NT2/D1 (cell line): Measurements from ENCODE around the gene UGGT1.

Experiments
- YY1 ChIP-seq: IDR thresholded peaks from 2 replicates; pipeline ENCODE4 v1.6.1; 2011; ENCODE audit not compliant: insufficient read length, insufficient read depth
- ZNF274 ChIP-seq: IDR thresholded peaks from 2 replicates; pipeline ENCODE4 v1.6.1; 2011; ENCODE audit warnings: mild to moderate bottlenecking, low read depth, low read length

DNA sequence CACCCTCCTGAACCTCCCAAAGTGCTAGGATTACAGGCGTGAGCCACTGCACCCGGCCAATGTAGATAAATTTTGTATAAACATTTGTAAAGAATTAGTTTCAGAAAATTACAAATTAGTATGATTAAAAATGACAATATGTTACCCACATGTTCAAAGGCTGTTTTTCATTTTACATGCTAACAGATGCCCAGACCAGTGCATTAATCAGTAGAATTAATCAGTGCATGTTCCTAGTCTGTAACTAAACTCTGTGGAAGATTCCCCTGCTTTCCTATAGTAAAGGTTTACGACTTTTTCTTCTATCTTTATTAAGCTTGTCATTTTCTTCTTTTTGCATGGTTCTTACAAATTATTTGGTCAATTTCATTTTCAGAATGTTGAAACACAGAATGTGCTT is 65.8 kb downstream of the UGGT1 start:
- no peak for TF ChIP-seq YY1
- TF ChIP-seq ZNF274: no peak
